IPS-18a (cell line): ENCODE results near the gene ARHGAP26.
A peak's percentile ranks its signal among the peaks of the same experiment; 100 is the strongest.

ENCODE experiments used
- H3K27ac ChIP-seq: one replicate; pipeline ENCODE4 v1.5.1; 2013; ENCODE audit warnings: low read length
- H3K27me3 ChIP-seq: one replicate; pipeline ENCODE4 v1.6.1; 2013; ENCODE audit warnings: mild to moderate bottlenecking, low read length; ENCODE audit not compliant: control insufficient read depth, insufficient read depth
- H3K36me3 ChIP-seq: one replicate; pipeline ENCODE4 v1.6.1; 2013; ENCODE audit warnings: low read depth, low read length; ENCODE audit not compliant: control insufficient read depth
- H3K4me1 ChIP-seq: one replicate; pipeline ENCODE4 v1.6.1; 2013; ENCODE audit warnings: low read depth, low read length; ENCODE audit not compliant: control insufficient read depth
- H3K4me3 ChIP-seq: one replicate; pipeline ENCODE4 v1.5.1; 2013; ENCODE audit warnings: low read length
- H3K9ac ChIP-seq: one replicate; pipeline ENCODE4 v1.6.1; 2013; ENCODE audit warnings: mild to moderate bottlenecking, low read length, moderate library complexity
- H3K9me3 ChIP-seq: one replicate; pipeline ENCODE4 v1.6.1; 2013; ENCODE audit warnings: low read depth, low read length; ENCODE audit not compliant: control insufficient read depth

ARHGAP26 gene

DNA sequence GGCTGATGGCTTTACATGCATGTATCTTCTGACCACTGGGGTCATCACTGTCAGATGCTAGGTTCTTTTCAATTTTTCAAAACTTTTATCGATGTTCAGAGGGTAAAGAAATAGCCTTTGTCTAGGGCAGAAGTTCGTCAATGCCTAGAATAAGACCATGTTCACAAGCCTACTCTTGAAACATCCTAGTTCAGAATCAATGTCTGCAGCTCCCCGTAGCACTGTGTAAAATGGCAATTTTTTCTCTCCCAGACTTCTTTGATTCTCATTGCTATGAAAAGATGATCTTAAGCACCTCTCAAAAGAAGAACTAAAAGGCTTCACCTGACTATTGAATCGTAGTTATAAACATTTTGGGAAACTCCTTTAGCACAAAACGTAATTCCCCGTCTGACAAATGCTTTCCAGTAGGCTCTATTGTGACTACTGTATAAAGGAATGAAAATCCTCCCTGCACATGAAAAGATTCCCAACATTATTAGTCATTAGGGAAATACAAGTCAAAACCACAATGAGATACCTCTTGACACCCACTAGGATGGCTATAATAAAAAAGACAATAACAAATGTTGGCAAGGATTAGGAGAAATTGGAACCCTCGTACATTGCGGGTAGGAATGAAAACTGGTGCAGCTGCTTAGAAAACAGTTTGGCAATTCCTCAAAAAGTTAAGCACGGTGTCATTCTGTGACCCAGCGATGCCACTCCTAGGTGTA, 263.5 kb downstream of the ARHGAP26 start:
- Histone ChIP-seq H3K4me3 (no peak overlapping the region), H3K4me1 (peaks cover 39% of the 10 kb centered on the region), H3K36me3 (no peaks in the 10 kb centered on the region), H3K27ac (no peak overlapping the region), H3K9ac (no peak overlapping the region), H3K27me3 (no peaks in the 10 kb centered on the region), H3K9me3 (no peaks in the 10 kb centered on the region)

DNA sequence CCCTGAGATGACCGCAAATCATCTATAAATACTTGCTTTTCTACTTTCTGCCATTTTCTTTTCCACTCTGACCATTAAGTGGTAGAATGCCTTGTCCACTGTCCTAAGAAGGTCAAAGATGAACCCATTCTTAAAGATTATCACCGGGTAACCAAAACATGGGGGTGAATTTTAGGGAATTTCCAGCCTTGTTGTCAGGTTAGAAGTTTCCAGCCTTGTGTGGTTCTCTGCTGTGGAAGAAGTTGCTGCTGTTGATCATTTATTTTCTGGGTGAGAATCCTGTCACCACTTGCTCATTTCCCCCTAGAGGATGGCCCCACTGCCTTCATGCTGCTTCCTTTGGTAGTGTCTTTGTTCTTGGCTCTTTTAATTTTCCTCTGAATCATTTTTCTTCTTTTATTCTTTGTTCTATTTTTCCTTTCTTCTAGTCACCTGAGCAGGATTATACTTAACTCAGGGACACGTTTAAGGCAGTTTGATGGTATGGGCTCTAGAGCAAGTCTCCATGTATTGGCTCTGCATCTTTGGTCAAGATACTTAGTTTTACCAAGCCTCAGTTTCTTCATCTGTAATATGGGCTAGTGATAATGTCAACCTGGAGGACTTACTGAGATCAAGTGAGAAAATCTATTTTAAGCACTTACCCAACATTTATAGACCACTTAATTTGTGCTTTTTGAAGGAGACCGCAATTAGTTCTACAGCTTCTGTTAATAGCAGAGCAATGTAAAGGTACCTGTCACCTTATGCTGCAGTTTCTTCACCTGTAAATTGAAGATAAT, 266.2 kb downstream of the ARHGAP26 start:
- H3K9me3 ChIP-seq: no peaks in the 10 kb centered on the region
- H3K36me3 ChIP-seq: no peaks in the 10 kb centered on the region
- no peak overlapping the region for H3K9ac ChIP-seq
- peaks cover 39% of the 10 kb centered on the region for H3K4me1 ChIP-seq
- no peaks in the 10 kb centered on the region for H3K27me3 ChIP-seq
- H3K4me3 ChIP-seq: no peak overlapping the region
- no peak overlapping the region for H3K27ac ChIP-seq

DNA sequence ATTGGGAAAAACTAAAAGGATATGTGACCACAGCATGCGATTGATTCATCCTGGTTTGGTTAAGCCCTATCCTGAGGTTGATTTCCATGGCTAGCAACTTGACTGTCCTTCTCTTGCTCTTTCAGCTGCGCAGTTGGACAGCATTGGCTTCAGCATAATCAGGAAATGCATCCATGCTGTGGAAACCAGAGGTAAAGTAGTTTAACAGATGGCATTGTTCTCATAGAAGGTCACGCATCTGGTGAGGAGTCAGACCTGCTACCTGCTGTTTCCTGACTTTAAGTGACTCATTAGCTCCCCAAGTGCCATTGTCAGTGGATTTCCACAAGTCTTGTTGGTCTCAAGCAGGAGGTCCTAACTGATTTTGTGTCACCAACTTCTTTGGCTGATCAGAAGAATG, 266.9 kb downstream of the ARHGAP26 start:
- no peaks in the 10 kb centered on the region for H3K27me3 ChIP-seq
- no peaks in the 10 kb centered on the region for H3K9me3 ChIP-seq
- H3K36me3 ChIP-seq: no peaks in the 10 kb centered on the region
- H3K27ac ChIP-seq: no peak overlapping the region
- H3K4me3 ChIP-seq: no peak overlapping the region
- H3K9ac ChIP-seq: no peak overlapping the region
- H3K4me1 ChIP-seq: peaks cover 36% of the 10 kb centered on the region

DNA sequence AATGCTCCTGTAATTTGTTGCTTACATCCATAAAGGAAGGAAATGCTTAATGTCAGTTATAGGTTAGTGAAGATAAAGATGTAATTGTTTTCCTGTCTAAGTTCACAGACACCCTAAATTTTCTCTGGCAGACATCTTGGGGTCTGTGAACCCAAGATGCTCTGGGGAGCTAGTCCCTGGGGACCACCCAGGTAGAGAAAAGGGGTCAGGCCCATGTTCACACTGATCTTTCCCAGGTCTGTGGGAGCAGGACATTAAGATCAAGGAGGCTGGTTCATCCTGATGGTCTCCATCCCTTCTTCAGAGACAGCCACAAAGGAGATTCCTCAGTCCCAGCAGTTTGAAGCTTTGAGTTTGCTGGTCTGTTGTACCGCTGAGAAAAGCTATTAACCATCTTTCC, 267.5 kb downstream of the ARHGAP26 start:
- H3K27ac ChIP-seq: peak overlapping the region; percentile 14
- no peak overlapping the region for H3K4me3 ChIP-seq
- H3K27me3 ChIP-seq: no peaks in the 10 kb centered on the region
- no peaks in the 10 kb centered on the region for H3K9me3 ChIP-seq
- H3K36me3 ChIP-seq: no peaks in the 10 kb centered on the region
- H3K4me1 ChIP-seq: peaks cover 37% of the 10 kb centered on the region
- H3K9ac ChIP-seq: no peak overlapping the region

DNA sequence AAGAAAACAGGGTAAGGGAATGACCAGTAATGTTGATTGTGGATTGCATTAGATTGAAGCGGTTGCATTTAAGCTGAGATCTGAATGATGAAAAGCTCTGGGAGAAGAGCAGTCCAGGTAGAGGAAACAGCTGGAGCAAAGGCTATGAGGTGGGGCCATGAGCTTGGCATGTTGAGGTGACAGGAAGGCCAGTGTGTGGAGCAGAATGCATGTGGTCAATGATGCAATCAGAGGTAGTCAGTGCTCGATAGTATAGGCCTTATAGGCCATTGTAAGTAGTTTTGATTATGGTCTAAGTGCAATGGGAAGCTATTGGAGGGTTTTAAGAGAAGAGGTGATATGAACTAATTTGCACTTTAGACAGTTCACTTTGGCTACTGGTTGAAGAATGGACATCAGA, 270.4 kb downstream of the ARHGAP26 start:
- no peaks in the 10 kb centered on the region for H3K36me3 ChIP-seq
- no peak overlapping the region for H3K4me3 ChIP-seq
- no peak overlapping the region for H3K9ac ChIP-seq
- H3K27ac ChIP-seq: no peak overlapping the region
- H3K9me3 ChIP-seq: no peaks in the 10 kb centered on the region
- H3K27me3 ChIP-seq: no peaks in the 10 kb centered on the region
- H3K4me1 ChIP-seq: peaks cover 28% of the 10 kb centered on the region

DNA sequence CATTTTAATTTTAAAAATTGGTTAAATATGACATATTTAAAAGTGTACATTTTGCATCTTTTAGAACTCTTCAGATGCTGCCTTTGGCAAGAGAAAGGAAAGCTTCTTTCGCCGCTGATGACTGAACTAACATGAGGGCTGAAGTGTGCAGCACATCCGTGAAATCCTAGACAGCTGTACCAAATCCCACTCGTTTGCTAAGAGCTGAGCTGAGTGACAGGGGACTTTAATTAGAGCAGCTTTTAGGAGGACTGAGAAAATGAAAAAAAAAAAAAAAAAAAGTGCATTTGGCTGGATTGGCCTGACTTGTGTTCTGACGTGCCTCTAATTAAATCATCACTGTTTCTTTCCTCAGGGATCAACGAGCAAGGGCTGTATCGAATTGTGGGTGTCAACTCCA, 271.3 kb downstream of the ARHGAP26 start:
- H3K9ac ChIP-seq: no peak overlapping the region
- H3K36me3 ChIP-seq: no peaks in the 10 kb centered on the region
- no peak overlapping the region for H3K27ac ChIP-seq
- no peaks in the 10 kb centered on the region for H3K9me3 ChIP-seq
- no peak overlapping the region for H3K4me3 ChIP-seq
- peaks cover 22% of the 10 kb centered on the region for H3K4me1 ChIP-seq
- H3K27me3 ChIP-seq: no peaks in the 10 kb centered on the region

DNA sequence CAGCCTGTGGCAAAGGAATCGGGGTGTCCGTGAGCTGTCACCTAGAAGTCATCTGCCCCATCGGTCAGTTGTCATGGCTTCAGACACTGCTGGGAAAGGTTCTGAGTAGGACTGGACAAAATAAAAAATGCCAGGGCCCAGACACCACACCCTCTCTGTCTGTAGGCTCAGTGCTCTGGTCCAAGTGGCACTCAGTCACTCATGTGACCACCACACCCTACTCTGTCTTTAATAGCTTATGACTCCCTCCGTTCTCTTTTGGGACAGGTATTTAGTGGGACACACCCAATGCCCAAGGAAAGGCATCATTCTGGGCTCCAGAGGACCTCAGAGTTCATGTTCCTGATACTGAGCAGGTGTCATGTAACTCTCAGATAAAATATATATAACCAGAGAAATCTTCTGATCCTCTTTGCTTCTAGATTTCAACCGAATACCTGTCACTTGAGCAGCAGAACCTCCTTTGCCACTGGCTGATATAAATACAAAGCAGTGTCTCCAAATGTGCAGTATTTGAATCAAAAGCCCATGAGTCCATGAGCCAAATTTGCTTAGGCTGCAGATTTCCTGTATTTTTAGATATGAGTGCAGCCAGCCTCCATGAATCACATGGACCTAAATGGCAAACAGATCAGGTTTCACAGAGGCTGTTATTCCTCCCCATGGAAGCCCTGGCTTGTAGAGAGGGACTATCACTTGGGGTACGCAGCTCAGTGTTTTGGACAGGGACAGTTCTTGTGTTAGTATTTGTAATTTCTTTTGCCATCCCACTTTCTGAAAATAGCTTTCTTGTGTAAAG, 272.0 kb downstream of the ARHGAP26 start:
- H3K4me3 ChIP-seq: no peak overlapping the region
- no peak overlapping the region for H3K9ac ChIP-seq
- no peaks in the 10 kb centered on the region for H3K27me3 ChIP-seq
- no peaks in the 10 kb centered on the region for H3K36me3 ChIP-seq
- H3K9me3 ChIP-seq: no peaks in the 10 kb centered on the region
- H3K27ac ChIP-seq: no peak overlapping the region
- peaks cover 15% of the 10 kb centered on the region for H3K4me1 ChIP-seq

DNA sequence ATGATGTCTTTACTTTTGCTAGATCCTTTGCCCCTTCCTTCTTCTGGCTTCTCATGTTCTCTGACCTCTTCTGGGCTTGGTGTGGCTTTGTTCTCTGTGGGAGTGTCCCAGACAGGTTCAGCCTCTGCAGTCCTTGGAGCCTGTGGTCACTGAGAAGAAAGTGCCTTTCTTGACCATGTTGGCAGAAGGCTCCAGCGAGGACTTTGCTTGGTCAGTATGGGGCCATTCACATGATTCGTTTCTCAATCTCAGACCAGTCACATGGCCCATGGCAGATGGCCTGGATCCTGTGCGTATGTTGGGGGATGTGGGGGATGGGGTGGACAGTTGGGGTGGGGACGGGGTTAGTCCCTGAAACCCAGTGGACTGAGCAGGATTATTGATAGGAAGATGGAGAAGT, 274.1 kb downstream of the ARHGAP26 start:
- H3K4me3 ChIP-seq: no peak overlapping the region
- no peak overlapping the region for H3K9ac ChIP-seq
- no peaks in the 10 kb centered on the region for H3K27me3 ChIP-seq
- H3K36me3 ChIP-seq: no peaks in the 10 kb centered on the region
- H3K9me3 ChIP-seq: no peaks in the 10 kb centered on the region
- H3K4me1 ChIP-seq: peaks cover 3% of the 10 kb centered on the region
- H3K27ac ChIP-seq: no peak overlapping the region

DNA sequence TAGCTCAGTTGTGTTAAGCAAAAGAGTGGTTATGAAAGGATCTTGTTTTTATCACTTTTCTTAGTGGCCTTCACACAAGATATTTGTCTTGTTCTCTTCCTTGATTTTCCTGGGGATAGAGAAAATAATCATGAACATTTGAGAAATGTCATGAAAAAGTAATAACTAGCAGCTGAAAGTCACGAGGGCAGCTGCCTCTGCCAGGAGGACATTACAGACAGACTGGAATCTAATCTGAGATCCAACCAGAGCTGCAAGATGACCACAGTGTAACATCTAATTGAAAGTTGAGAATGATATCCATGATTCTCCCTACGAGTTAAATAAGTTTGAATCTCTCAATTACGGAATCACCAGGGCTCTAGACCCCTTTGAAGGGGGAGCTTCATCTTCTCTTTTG, 274.9 kb downstream of the ARHGAP26 start:
- H3K4me3 ChIP-seq: no peak overlapping the region
- H3K9me3 ChIP-seq: no peaks in the 10 kb centered on the region
- no peak overlapping the region for H3K9ac ChIP-seq
- H3K27ac ChIP-seq: no peak overlapping the region
- H3K27me3 ChIP-seq: no peaks in the 10 kb centered on the region
- peaks cover 3% of the 10 kb centered on the region for H3K4me1 ChIP-seq
- no peaks in the 10 kb centered on the region for H3K36me3 ChIP-seq

DNA sequence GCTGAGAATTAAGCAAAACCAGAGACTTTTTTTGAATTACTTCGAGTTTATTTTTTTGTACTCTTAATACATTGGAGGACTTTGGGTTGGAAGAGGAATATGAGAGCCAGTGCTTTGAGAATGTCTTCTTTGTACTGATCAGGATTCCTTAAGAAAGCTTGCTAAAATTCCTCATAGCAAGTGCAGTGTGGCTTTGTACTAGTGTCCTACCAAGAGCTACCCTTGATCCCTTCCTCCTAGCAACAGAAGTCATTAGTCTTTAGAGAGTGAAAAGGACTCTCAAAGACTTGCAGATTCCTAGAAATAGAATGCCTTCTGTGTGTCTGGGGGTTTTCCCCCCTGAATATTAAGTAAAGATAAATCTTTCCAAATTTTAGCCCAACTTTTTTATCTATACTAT, 276.1 kb downstream of the ARHGAP26 start:
- H3K36me3 ChIP-seq: no peaks in the 10 kb centered on the region
- no peak overlapping the region for H3K9ac ChIP-seq
- no peak overlapping the region for H3K27ac ChIP-seq
- no peaks in the 10 kb centered on the region for H3K9me3 ChIP-seq
- H3K4me1 ChIP-seq: peaks cover 5% of the 10 kb centered on the region
- no peak overlapping the region for H3K4me3 ChIP-seq
- no peaks in the 10 kb centered on the region for H3K27me3 ChIP-seq

DNA sequence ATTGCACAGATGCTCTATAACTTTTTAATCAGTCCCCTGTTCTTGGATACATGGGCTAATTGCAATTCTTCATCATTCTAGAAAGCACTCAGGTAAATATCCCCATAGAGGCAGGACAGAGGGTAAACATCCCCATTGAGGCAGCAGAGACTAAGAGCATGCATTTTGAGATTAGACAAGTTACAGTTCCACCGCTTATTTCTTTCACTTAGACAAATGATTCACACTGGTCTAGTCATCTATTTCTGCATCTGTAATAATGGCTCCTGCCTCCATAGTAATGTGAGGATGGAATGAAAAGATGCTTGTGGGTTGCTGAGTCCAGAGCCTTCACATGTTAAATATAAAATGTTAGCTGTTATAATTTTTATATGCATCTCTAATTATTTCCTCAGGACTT, 276.9 kb downstream of the ARHGAP26 start:
- H3K9ac ChIP-seq: no peak overlapping the region
- H3K27me3 ChIP-seq: no peaks in the 10 kb centered on the region
- peaks cover 10% of the 10 kb centered on the region for H3K4me1 ChIP-seq
- H3K27ac ChIP-seq: no peak overlapping the region
- no peaks in the 10 kb centered on the region for H3K9me3 ChIP-seq
- no peaks in the 10 kb centered on the region for H3K36me3 ChIP-seq
- no peak overlapping the region for H3K4me3 ChIP-seq
